ENCODE data around the gene MAPK14.

Gene MAPK14

GRCh38 chr6:36139991-36140710 lies 112.5 kb downstream of the MAPK14 start:
- CTCF ChIA-PET = interaction anchor here (0.9 to 1.2 kb wide), 2 partner anchors 9 to 16 kb away, joined by 3 to 4 read pairs; no protein-coding TSS in a partner anchor
- H3K4me3 Mint-ChIP-seq = no peak overlapping the region
- peaks cover 36% of the 10 kb centered on the region for H3K36me3 Mint-ChIP-seq
- H3K4me1 Mint-ChIP-seq = peaks cover 27% of the 10 kb centered on the region
- H3K27me3 Mint-ChIP-seq = no peaks in the 10 kb centered on the region
- DNase-seq = no peak
- no peak overlapping the region for H3K27ac Mint-ChIP-seq
- H3K9me3 Mint-ChIP-seq = no peaks in the 10 kb centered on the region

- Mint-ChIP-seq H3K27ac (peak overlapping the region; percentile 58), H3K36me3 (peaks cover 30% of the 10 kb centered on the region)
Observed at GRCh38 chr6:36141091-36141490, 113.5 kb downstream of the MAPK14 start.

GRCh38 chr6:36141961-36142360 lies 114.4 kb downstream of the MAPK14 start:
- Mint-ChIP-seq H3K9me3 (no peaks in the 10 kb centered on the region), H3K4me3 (no peak overlapping the region), H3K4me1 (peaks cover 31% of the 10 kb centered on the region), H3K36me3 (peaks cover 26% of the 10 kb centered on the region), H3K27ac (no peak overlapping the region), H3K27me3 (no peaks in the 10 kb centered on the region)
- CTCF ChIA-PET = interaction anchor here (0.6 kb wide), 1 partner anchor 738 kb away, joined by 3 read pairs; no protein-coding TSS in a partner anchor
- DNase-seq = no peak

More at GRCh38 chr6:36141091-36141490, 113.5 kb downstream of the MAPK14 start:
- CTCF ChIA-PET = no interaction called here
- Mint-ChIP-seq H3K27me3 (no peaks in the 10 kb centered on the region), H3K4me1 (peaks cover 27% of the 10 kb centered on the region), H3K9me3 (no peaks in the 10 kb centered on the region), H3K4me3 (no peak overlapping the region)
- DNase-seq = no peak

- H3K4me3 Mint-ChIP-seq = no peak overlapping the region
- H3K4me1 Mint-ChIP-seq = peaks cover 39% of the 10 kb centered on the region
- H3K36me3 Mint-ChIP-seq = peaks cover 24% of the 10 kb centered on the region
- CTCF ChIA-PET = interaction anchor here (0.9 kb wide), 1 partner anchor 10 kb away, joined by 3 read pairs; no protein-coding TSS in a partner anchor
- H3K27me3 Mint-ChIP-seq = no peaks in the 10 kb centered on the region
- peaks cover 7% of the 10 kb centered on the region for H3K9me3 Mint-ChIP-seq
- no peak overlapping the region for H3K27ac Mint-ChIP-seq
- DNase-seq = no peak
Observed at GRCh38 chr6:36142971-36143838, 115.6 kb downstream of the MAPK14 start.

- H3K27ac Mint-ChIP-seq = no peak overlapping the region
- H3K27me3 Mint-ChIP-seq = no peaks in the 10 kb centered on the region
- H3K9me3 Mint-ChIP-seq = peaks cover 12% of the 10 kb centered on the region
- CTCF ChIA-PET = no interaction called here
- H3K4me3 Mint-ChIP-seq = no peak overlapping the region
- H3K4me1 Mint-ChIP-seq = peaks cover 34% of the 10 kb centered on the region
- no peak for DNase-seq
- H3K36me3 Mint-ChIP-seq = peaks cover 16% of the 10 kb centered on the region
Observed at GRCh38 chr6:36145495-36145894, 117.9 kb downstream of the MAPK14 start.

GRCh38 chr6:36147294-36147693 lies 119.7 kb downstream of the MAPK14 start:
- CTCF ChIA-PET = no interaction called here
- Mint-ChIP-seq H3K36me3 (peaks cover 7% of the 10 kb centered on the region), H3K4me3 (no peak overlapping the region), H3K9me3 (peaks cover 12% of the 10 kb centered on the region), H3K27ac (no peak overlapping the region), H3K4me1 (peaks cover 26% of the 10 kb centered on the region), H3K27me3 (no peaks in the 10 kb centered on the region)
- DNase-seq = no peak

- H3K4me1 Mint-ChIP-seq = peaks cover 24% of the 10 kb centered on the region
- H3K27me3 Mint-ChIP-seq = no peaks in the 10 kb centered on the region
- H3K4me3 Mint-ChIP-seq = no peak overlapping the region
- peaks cover 5% of the 10 kb centered on the region for H3K36me3 Mint-ChIP-seq
- H3K9me3 Mint-ChIP-seq = peaks cover 13% of the 10 kb centered on the region
- DNase-seq = no peak
- CTCF ChIA-PET = no interaction called here
- no peak overlapping the region for H3K27ac Mint-ChIP-seq
Observed at GRCh38 chr6:36149476-36149875, 121.9 kb downstream of the MAPK14 start.

- Mint-ChIP-seq H3K27ac (no peak overlapping the region), H3K27me3 (no peaks in the 10 kb centered on the region), H3K4me1 (peaks cover 24% of the 10 kb centered on the region), H3K36me3 (peaks cover 5% of the 10 kb centered on the region), H3K9me3 (peaks cover 17% of the 10 kb centered on the region), H3K4me3 (no peak overlapping the region)
- CTCF ChIA-PET = interaction anchor here (0.8 kb wide), 1 partner anchor 25 kb away, joined by 3 read pairs; no protein-coding TSS in a partner anchor
- no peak for DNase-seq
Observed at GRCh38 chr6:36150283-36150682, 122.7 kb downstream of the MAPK14 start.

GRCh38 chr6:36154286-36154685 lies 126.7 kb downstream of the MAPK14 start:
- H3K27me3 Mint-ChIP-seq = no peaks in the 10 kb centered on the region
- no peak for DNase-seq
- peaks cover 17% of the 10 kb centered on the region for H3K9me3 Mint-ChIP-seq
- H3K36me3 Mint-ChIP-seq = peaks cover 10% of the 10 kb centered on the region
- H3K4me1 Mint-ChIP-seq = peaks cover 13% of the 10 kb centered on the region
- CTCF ChIA-PET = no interaction called here
- H3K27ac Mint-ChIP-seq = no peak overlapping the region
- no peak overlapping the region for H3K4me3 Mint-ChIP-seq

- no peak for DNase-seq
- Mint-ChIP-seq H3K27ac (no peak overlapping the region), H3K4me1 (peaks cover 3% of the 10 kb centered on the region), H3K27me3 (no peaks in the 10 kb centered on the region), H3K4me3 (no peak overlapping the region), H3K9me3 (peaks cover 25% of the 10 kb centered on the region), H3K36me3 (peaks cover 12% of the 10 kb centered on the region)
- CTCF ChIA-PET = no interaction called here
Observed at GRCh38 chr6:36155662-36156061, 128.1 kb downstream of the MAPK14 start.

- Mint-ChIP-seq H3K9me3 (peaks cover 20% of the 10 kb centered on the region), H3K27me3 (no peaks in the 10 kb centered on the region), H3K4me1 (no peaks in the 10 kb centered on the region), H3K36me3 (peaks cover 12% of the 10 kb centered on the region), H3K27ac (no peak overlapping the region), H3K4me3 (no peak overlapping the region)
- CTCF ChIA-PET = no interaction called here
- DNase-seq = no peak
Observed at GRCh38 chr6:36160147-36160760, 132.6 kb downstream of the MAPK14 start.

Data from activated naive CD4-positive, alpha-beta T cell treated with anti-CD3 and anti-CD28 coated beads, Interleukin-2, amount 10 ng/mL, durations not matched to agents 7 days and 5 days (primary cell).